Endothelial cell of umbilical vein (primary cell): Measurements from ENCODE around the gene UVRAG. TPM values are rescaled to one million over a fixed set of nuclear protein-coding genes. Genes with fewer than 3 reads are reported as not detected.
A peak's percentile ranks its signal among the peaks of the same experiment; 100 is the strongest.

ENCODE experiments used
- BruUV-seq: library from RNA; stranded (reverse); fragments of 400-500 nt; replicated peaks from 2 replicates; lab custom pipeline; 2021; lab: Mats Ljungman, UMichigan
- CTCF ChIA-PET: fragments of 300-600, 350-600 bp; sonication (Branson Sonifier 250); formaldehyde crosslinking; loops from one replicate; lab custom pipeline; 2021; ENCODE audit warnings: antibody characterized with exemption, inconsistent platforms; lab: Charles Lee
- POLR2A ChIA-PET: fragments of 300-600, 350-600 bp; sonication (Branson Sonifier 250); formaldehyde crosslinking; loops from one replicate; lab custom pipeline; 2021; ENCODE audit warnings: antibody characterized with exemption, inconsistent platforms; lab: Charles Lee
- DNase-seq: peaks from one replicate; pipeline ENCODE4 v3.0.0-alpha.2; 2011; ENCODE audit warnings: low read depth, low spot score
- FAIRE-seq: peaks from 2 replicates; lab custom pipeline; 2011; peaks lifted over from hg19 to GRCh38; lab: Jason Lieb, UNC
- H2AFZ ChIP-seq: 2 replicates; pipeline ENCODE4 v1.6.0; 2012; ENCODE audit warnings: low read depth, low read length, control low read depth, inconsistent platforms
- H3K27ac ChIP-seq: 2 replicates; pipeline ENCODE4 v1.5.1; 2011; ENCODE audit warnings: low read depth, mild to moderate bottlenecking, control low read depth, low read length, moderate library complexity; ENCODE audit not compliant: insufficient read depth
- H3K27me3 ChIP-seq, 2 experiments: 2 replicates each; pipeline versions ENCODE4 v1.6.0 to v1.6.1; 2011; ENCODE audit warnings: low read length in 2 of 2, mixed read lengths in 1 of 2; ENCODE audit not compliant: control insufficient read depth in 2 of 2, insufficient read depth in 2 of 2
- H3K36me3 ChIP-seq, 2 experiments: 2 replicates in 1 of 2; 3 replicates in 1 of 2; pipeline ENCODE4 v1.5.1; 2011; ENCODE audit warnings: low read length in 2 of 2, mild to moderate bottlenecking in 1 of 2, moderate library complexity in 1 of 2; ENCODE audit not compliant: control insufficient read depth in 2 of 2, insufficient read depth in 2 of 2; ENCODE audit errors: extremely low read depth in 1 of 2
- H3K4me1 ChIP-seq: 3 replicates; pipeline ENCODE4 v1.5.1; 2011; ENCODE audit warnings: mild to moderate bottlenecking, low read length; ENCODE audit not compliant: control insufficient read depth, insufficient read depth; ENCODE audit errors: extremely low read depth
- H3K4me2 ChIP-seq: 2 replicates; pipeline ENCODE4 v1.6.1; 2011; ENCODE audit warnings: low read length, control low read depth, mixed read lengths; ENCODE audit not compliant: insufficient read depth
- H3K4me3 ChIP-seq, 3 experiments: fragments of 200-600 bp in 1 of 3; sonication (generic), shearing (Covaris generic) in 1 of 3; replicated peaks in 1 of 3; 2 replicates each; pipeline ENCODE4 v1.5.1; 2011 to 2016; ENCODE audit warnings: control low read depth in 3 of 3, low read length in 3 of 3, mild to moderate bottlenecking in 2 of 3, inconsistent platforms in 1 of 3, low read depth in 1 of 3, moderate library complexity in 1 of 3; ENCODE audit not compliant: insufficient read depth in 1 of 3
- H3K79me2 ChIP-seq: 2 replicates; pipeline ENCODE4 v1.6.0; 2012; ENCODE audit warnings: low read length, inconsistent platforms; ENCODE audit not compliant: control insufficient read depth, insufficient read depth
- H3K9ac ChIP-seq: replicated peaks from 2 replicates; pipeline ENCODE3; 2011; ENCODE audit warnings: low read length, control low read depth; ENCODE audit not compliant: insufficient read depth; ENCODE audit errors: extremely low read depth
- H3K9me1 ChIP-seq: replicated peaks from 3 replicates; pipeline ENCODE4 v1.6.0; 2011; ENCODE audit warnings: mild to moderate bottlenecking, low read length; ENCODE audit not compliant: control insufficient read depth, insufficient read depth; ENCODE audit errors: extremely low read depth
- H3K9me3 ChIP-seq: replicated peaks from 2 replicates; pipeline ENCODE4 v1.5.1; 2012; ENCODE audit warnings: low read length, inconsistent platforms; ENCODE audit not compliant: control insufficient read depth, insufficient read depth
- H4K20me1 ChIP-seq: replicated peaks from 2 replicates; pipeline ENCODE3; 2011; ENCODE audit warnings: mild to moderate bottlenecking, low read length; ENCODE audit not compliant: control insufficient read depth, insufficient read depth; ENCODE audit errors: extremely low read depth
- EZH2 ChIP-seq: IDR thresholded peaks from 2 replicates; pipeline ENCODE4 v1.6.1; 2012; ENCODE audit warnings: borderline replicate concordance, low read depth, mild to moderate bottlenecking, moderate library complexity, low read length, inconsistent platforms; ENCODE audit not compliant: severe bottlenecking
- FOS ChIP-seq: IDR thresholded peaks from 2 replicates; pipeline ENCODE4 v1.6.1; 2011; ENCODE audit warnings: mild to moderate bottlenecking, low read length, moderate library complexity, borderline replicate concordance; ENCODE audit not compliant: insufficient read depth
- GATA2 ChIP-seq: IDR thresholded peaks from 2 replicates; pipeline ENCODE4 v1.7.0; 2011; ENCODE audit warnings: low read depth, mild to moderate bottlenecking, moderate library complexity, mixed read lengths, low read length; ENCODE audit not compliant: insufficient read length, insufficient read depth
- JUN ChIP-seq: IDR thresholded peaks from 2 replicates; pipeline ENCODE4 v1.6.1; 2011; ENCODE audit warnings: borderline replicate concordance, low read depth; ENCODE audit not compliant: insufficient read length, insufficient read depth
- MYC ChIP-seq: IDR thresholded peaks from one replicate; pipeline ENCODE4 v1.6.1; 2011; ENCODE audit warnings: mild to moderate bottlenecking, low read depth, low read length
- POLR2A ChIP-seq: IDR thresholded peaks from 2 replicates; pipeline ENCODE4 v1.6.1; 2012; ENCODE audit warnings: low read depth, mild to moderate bottlenecking, control low read depth, low read length
- POLR2AphosphoS5 ChIP-seq: IDR thresholded peaks from 2 replicates; pipeline ENCODE4 v1.6.1; 2012; ENCODE audit warnings: low read depth, mild to moderate bottlenecking, control low read depth, low read length, moderate library complexity; ENCODE audit not compliant: insufficient read depth
- dilution Hi-C: fragments of 300-500 bp; cut with MboI; formaldehyde crosslinking; loops from one replicate; pipeline ENCODE4 v1.15.0; 2019; ENCODE audit warnings: low sequenced_read_pairs; ENCODE audit not compliant: extremely low pct_ligation_motif_present
- intact Hi-C: fragments of 100-400 bp; cut with micrococcal nuclease; formaldehyde crosslinking; loops from one replicate; pipeline ENCODE4 v1.10.0; 2022
- polyA plus RNA-seq, 4 experiments: library from polyadenylated mRNA; depleted of rRNA in 3 of 4; stranded (reverse) in 3 of 4; unstranded in 1 of 4; fragments of >200 nt; gene quantifications; 2 replicates each; pipeline versions ENCODE4 v1.2.1 to v1.2.3, GENCODE V29; 2011 to 2012; ENCODE audit warnings: missing spikeins in 1 of 4
- total RNA-seq: library from RNA; stranded (reverse); gene quantifications from 2 replicates; pipeline ENCODE4 v1.2.3, GENCODE V29; 2021
- TF ChIP-seq, protein P1 (sequence below), 2 donors: IDR thresholded peaks; 1 replicate in 1 of 2; 2 replicates in 1 of 2; pipeline ENCODE4 v1.5.1; 2011; ENCODE audit warnings: low read length in 2 of 2, mild to moderate bottlenecking in 2 of 2, moderate library complexity in 2 of 2, control low read depth in 1 of 2, inconsistent platforms in 1 of 2, low read depth in 1 of 2; ENCODE audit not compliant: insufficient read depth in 1 of 2; ENCODE audit errors: extremely low read depth in 1 of 2
- TF ChIP-seq, protein P2 (sequence below): IDR thresholded peaks from 2 replicates; pipeline ENCODE4 v1.6.1; 2011; ENCODE audit not compliant: insufficient read depth, insufficient read length

The UVRAG gene
- total and polyA plus RNA-seq, 2 donors (not counting 3 experiments of a cell fraction or from before 2014, with no cell fraction given), result 21.2 to 65.6 TPM

DNA sequence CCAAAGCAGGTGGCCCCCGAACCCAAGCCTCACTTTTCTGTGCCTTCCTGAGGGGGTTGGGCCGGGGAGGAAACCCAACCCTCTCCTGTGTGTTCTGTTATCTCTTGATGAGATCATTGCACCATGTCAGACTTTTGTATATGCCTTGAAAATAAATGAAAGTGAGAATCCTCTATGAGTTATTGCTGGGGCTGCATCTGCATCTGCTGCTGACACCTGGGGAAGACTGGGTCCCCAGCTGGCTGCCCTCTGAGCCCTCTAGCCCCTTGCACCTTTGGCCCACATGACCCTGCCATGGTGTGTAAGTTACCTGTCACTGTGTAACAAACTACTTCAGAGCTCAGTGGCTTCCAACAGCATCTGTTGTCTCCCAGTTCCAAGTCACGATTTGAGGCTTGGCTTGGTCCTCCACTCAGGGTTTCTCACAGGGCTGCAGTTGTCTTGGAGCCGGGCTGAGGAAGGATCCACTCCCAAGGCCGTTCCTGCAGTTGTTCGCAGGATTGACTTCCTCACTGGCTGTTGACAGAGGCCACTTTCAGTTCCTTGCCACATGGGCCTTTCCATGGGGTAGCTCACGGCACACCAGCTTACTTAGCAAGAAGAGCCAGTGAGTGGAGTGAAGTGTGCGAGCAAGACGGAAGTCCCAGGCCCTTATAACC, 13.5 kb upstream of the UVRAG start:
- POLR2A ChIA-PET, result no interaction called here
- H3K9me3 ChIP-seq, result no peaks in the 10 kb centered on the region
- no peaks in the 10 kb centered on the region for H4K20me1 ChIP-seq
- H3K36me3 ChIP-seq, result no peaks in the 10 kb centered on the region
- no peak overlapping the region for H2AFZ ChIP-seq
- H3K4me2 ChIP-seq, result no peak overlapping the region
- dilution Hi-C loops (no loop called here), intact Hi-C loops (loop anchor here (2.0 kb wide), 2 partner anchors 79 to 517 kb away; no protein-coding TSS in a partner anchor)
- H3K9me1 ChIP-seq, result no peaks in the 10 kb centered on the region
- peaks cover 4% of the 10 kb centered on the region for H3K4me1 ChIP-seq
- no peak overlapping the region for H3K9ac ChIP-seq
- no peak overlapping the region for H3K27ac ChIP-seq
- FAIRE-seq (no peak), DNase-seq (no peak)
- TF ChIP-seq MYC (no peak), GATA2 (peak; percentile 9)
- CTCF ChIA-PET, result interaction anchor here (1.1 to 6.6 kb wide), 13 partner anchors 10 to 406 kb away, joined by 3 to 266 read pairs (median 13); partner anchors contain the start of gene UVRAG
- H3K4me3 ChIP-seq, result no peak overlapping the region
- no peaks in the 10 kb centered on the region for H3K79me2 ChIP-seq
- BruUV-seq, result no TSS peak
- H3K27me3 ChIP-seq, result no peaks in the 10 kb centered on the region

DNA sequence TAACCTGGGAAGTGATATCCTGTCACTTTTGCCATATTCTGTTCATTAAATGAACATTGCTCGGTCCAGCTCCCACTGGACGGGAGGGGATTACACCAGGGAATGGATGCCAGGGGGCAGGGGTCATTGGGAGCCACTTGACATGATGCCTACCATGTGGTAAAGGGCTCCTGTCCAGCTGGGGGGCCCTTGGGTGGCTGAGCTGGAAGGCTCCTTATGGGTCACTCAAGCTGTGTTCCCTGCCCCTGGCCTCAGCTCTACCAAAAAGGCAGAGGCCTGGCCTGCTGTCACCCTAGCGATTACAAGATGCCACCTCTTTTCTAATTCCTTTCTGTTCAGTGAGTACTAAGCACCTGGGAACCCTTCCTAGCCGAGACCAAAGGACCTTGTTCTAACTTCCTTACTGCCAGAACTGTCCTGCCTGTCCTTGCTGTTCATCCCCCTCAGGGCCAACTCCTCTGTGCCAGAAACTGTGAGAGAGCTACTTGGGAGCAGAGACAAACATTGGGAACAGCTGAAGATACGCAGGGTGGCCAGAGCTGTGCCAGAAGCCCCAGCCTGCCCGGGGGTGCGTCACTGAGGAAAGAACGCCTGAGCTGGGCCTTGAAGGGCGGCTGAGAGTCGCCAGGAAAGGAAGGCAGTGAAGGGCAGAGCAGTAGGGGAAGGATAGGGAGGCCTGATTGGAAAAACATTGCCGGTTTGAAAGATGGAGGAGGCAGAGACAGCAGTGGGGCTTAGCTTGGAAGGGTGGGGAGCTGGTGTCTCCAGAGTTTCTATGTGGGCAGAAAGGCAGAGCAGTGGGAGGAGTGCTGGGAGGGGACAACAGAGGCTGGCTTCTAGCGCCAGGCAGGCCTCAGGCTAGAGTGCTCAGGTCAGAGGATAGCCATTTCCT, 12.7 kb upstream of the UVRAG start:
- DNase-seq (no peak), FAIRE-seq (no peak)
- no peaks in the 10 kb centered on the region for H3K79me2 ChIP-seq
- CTCF ChIA-PET, result interaction anchor here (0.7 to 6.6 kb wide), 30 partner anchors 8 to 517 kb away, joined by 3 to 266 read pairs (median 6); partner anchors contain the start of gene UVRAG
- no peaks in the 10 kb centered on the region for H3K27me3 ChIP-seq
- POLR2A ChIA-PET, result no interaction called here
- intact Hi-C loops, result loop anchor here (2.0 kb wide), 2 partner anchors 79 to 517 kb away; no protein-coding TSS in a partner anchor
- H3K4me1 ChIP-seq, result peaks cover 4% of the 10 kb centered on the region
- BruUV-seq, result no TSS peak
- no peak overlapping the region for H3K27ac ChIP-seq
- H3K4me3 ChIP-seq, result no peak overlapping the region
- dilution Hi-C loops, result no loop called here
- no peak overlapping the region for H2AFZ ChIP-seq
- no peaks in the 10 kb centered on the region for H4K20me1 ChIP-seq
- H3K4me2 ChIP-seq, result no peak overlapping the region
- no peaks in the 10 kb centered on the region for H3K9me3 ChIP-seq
- no peaks in the 10 kb centered on the region for H3K9me1 ChIP-seq
- H3K36me3 ChIP-seq, result no peaks in the 10 kb centered on the region
- H3K9ac ChIP-seq, result no peak overlapping the region
- no peak for TF ChIP-seq POLR2A
- TF ChIP-seq GATA2, result no peak
- TF ChIP-seq, protein P1, sequence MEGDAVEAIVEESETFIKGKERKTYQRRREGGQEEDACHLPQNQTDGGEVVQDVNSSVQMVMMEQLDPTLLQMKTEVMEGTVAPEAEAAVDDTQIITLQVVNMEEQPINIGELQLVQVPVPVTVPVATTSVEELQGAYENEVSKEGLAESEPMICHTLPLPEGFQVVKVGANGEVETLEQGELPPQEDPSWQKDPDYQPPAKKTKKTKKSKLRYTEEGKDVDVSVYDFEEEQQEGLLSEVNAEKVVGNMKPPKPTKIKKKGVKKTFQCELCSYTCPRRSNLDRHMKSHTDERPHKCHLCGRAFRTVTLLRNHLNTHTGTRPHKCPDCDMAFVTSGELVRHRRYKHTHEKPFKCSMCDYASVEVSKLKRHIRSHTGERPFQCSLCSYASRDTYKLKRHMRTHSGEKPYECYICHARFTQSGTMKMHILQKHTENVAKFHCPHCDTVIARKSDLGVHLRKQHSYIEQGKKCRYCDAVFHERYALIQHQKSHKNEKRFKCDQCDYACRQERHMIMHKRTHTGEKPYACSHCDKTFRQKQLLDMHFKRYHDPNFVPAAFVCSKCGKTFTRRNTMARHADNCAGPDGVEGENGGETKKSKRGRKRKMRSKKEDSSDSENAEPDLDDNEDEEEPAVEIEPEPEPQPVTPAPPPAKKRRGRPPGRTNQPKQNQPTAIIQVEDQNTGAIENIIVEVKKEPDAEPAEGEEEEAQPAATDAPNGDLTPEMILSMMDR (IDR thresholded peaks at IDR 0.05; ENCODE audit: extremely low read depth in 1 of 2, insufficient read depth in 1 of 2, low read depth in 1 of 2, low read length in 2 of 2), result no peak
- no peak for TF ChIP-seq FOS
- TF ChIP-seq EZH2, result no peak
- TF ChIP-seq POLR2AphosphoS5, result no peak
- TF ChIP-seq MYC, result no peak
- no peak for TF ChIP-seq JUN
- TF ChIP-seq, protein P2, sequence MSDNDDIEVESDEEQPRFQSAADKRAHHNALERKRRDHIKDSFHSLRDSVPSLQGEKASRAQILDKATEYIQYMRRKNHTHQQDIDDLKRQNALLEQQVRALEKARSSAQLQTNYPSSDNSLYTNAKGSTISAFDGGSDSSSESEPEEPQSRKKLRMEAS, result no peak
